ENCODE results near the gene ZSCAN21.

GRCh38 chr7:100024020-100024619 lies 25.5 kb upstream of the ZSCAN21 start:
- TF ChIP-seq EZH2 (IDR thresholded peaks at IDR 0.05; ENCODE audit: insufficient read depth, poor library complexity, severe bottlenecking) (no peak), EZH2phosphoT487 (IDR thresholded peaks at IDR 0.05; ENCODE audit: insufficient read depth, low read depth) (no peak)

All from GM23248 (cell line).